Spleen (tissue), 11 donors: ENCODE data around the gene PLRG1. TPM values are rescaled to one million over a fixed set of nuclear protein-coding genes. Genes with fewer than 3 reads are reported as not detected.

Source experiments
- DNase-seq: peaks from one replicate; pipeline ENCODE4 v3.0.0-alpha.2; 2020
- H3K27ac ChIP-seq, 8 donors: fragments of 200-600 bp; sonication (generic) in 7 of 8; 1 replicate in 4 of 8; 2 replicates in 4 of 8; pipeline versions ENCODE4 v1.5.0 to v1.8.0; 2016 to 2021; ENCODE audit warnings: inconsistent platforms in 4 of 8, mild to moderate bottlenecking in 4 of 8, moderate library complexity in 1 of 8
- H3K27me3 ChIP-seq, 7 donors: fragments of 200-600 bp; sonication (generic) in 6 of 7; replicated peaks in 1 of 7; 1 replicate in 4 of 7; 2 replicates in 3 of 7; pipeline versions ENCODE4 v1.5.0 to v1.8.0; 2016 to 2021; ENCODE audit warnings: inconsistent platforms in 3 of 7, mild to moderate bottlenecking in 1 of 7
- H3K36me3 ChIP-seq, 6 donors: fragments of 200-600 bp; sonication (generic) in 5 of 6; 1 replicate in 4 of 6; 2 replicates in 2 of 6; pipeline versions ENCODE4 v1.5.0 to v1.8.0; 2016 to 2021; ENCODE audit warnings: inconsistent platforms in 2 of 6
- H3K4me1 ChIP-seq, 6 donors: fragments of 200-600 bp; sonication (generic) in 5 of 6; 1 replicate in 3 of 6; 2 replicates in 3 of 6; pipeline versions ENCODE4 v1.5.0 to v1.8.0; 2016 to 2021; ENCODE audit warnings: inconsistent platforms in 3 of 6
- H3K4me3 ChIP-seq, 8 donors: fragments of 200-600 bp; sonication (generic) in 7 of 8; 1 replicate in 4 of 8; 2 replicates in 4 of 8; pipeline versions ENCODE4 v1.5.0 to v1.8.0; 2016 to 2021; ENCODE audit warnings: inconsistent platforms in 4 of 8, mild to moderate bottlenecking in 4 of 8, moderate library complexity in 2 of 8
- H3K9me3 ChIP-seq, 8 donors: fragments of 200-600 bp; sonication (generic) in 7 of 8; 1 replicate in 4 of 8; 2 replicates in 4 of 8; pipeline versions ENCODE4 v1.5.0 to v1.8.0; 2016 to 2021; ENCODE audit warnings: inconsistent platforms in 4 of 8
- POLR2A ChIP-seq, 3 donors: fragments of 450-650 bp; IDR thresholded peaks; one replicate each; pipeline ENCODE4 v1.5.1; 2017; ENCODE audit warnings: antibody characterized with exemption in 3 of 3, mild to moderate bottlenecking in 1 of 3
- POLR2AphosphoS5 ChIP-seq, 3 donors: sonication (generic); formaldehyde crosslinking; IDR thresholded peaks; one replicate each; pipeline ENCODE4 v1.5.1; 2017; ENCODE audit warnings: antibody characterized with exemption in 3 of 3
- WGBS, 5 donors: extraction: QIAGEN DNeasy Blood & Tissue Kit in 3 of 5; methylation state at CpG; one replicate each; pipeline versions ENCODE4 v1.1.5 to v1.1.7; 2013 to 2018; 5-methylcytosine and 5-hydroxymethylcytosine counted together
- intact Hi-C: fragments of 100-400 bp; cut with DNase I; formaldehyde crosslinking; loops from one replicate; pipeline ENCODE4 v1.15.0; 2023; ENCODE audit warnings: low total_unique reads
- polyA plus RNA-seq, 3 donors: library from polyadenylated mRNA; stranded (reverse); fragments of 200-250 nt; gene quantifications; one replicate each; pipeline ENCODE4 v1.2.1, GENCODE V29; 2013
- total RNA-seq, 7 donors: library from RNA; depleted of rRNA in 3 of 7; stranded (reverse); fragments of >200 nt in 3 of 7; fragmentation: NEBNext Ultra II Directional in 4 of 7; extraction: Animal tissue kit (Norgen Biotek cat#: 25700) in 4 of 7; gene quantifications; one replicate each; pipeline versions ENCODE4 v1.1.0 to v1.2.1, GENCODE V29; 2016 to 2021
- TF ChIP-seq, protein P1 (sequence below), 11 experiments: fragments of 200-600 bp in 7 of 11; fragments of 450-650 bp in 4 of 11; sonication (generic) in 4 of 11; IDR thresholded peaks in 8 of 11; conservative IDR thresholded peaks in 3 of 11; 1 replicate in 7 of 11; 2 replicates in 4 of 11; pipeline versions ENCODE4 v1.4.0 to v1.8.0; 2016 to 2021; ENCODE audit warnings: antibody characterized with exemption in 11 of 11, inconsistent platforms in 4 of 11, mild to moderate bottlenecking in 1 of 11
- donor health status: healthy with polysubstance abuse.
- donor health status: DM: no; HTN: no; CAD: no; lungs with moderate emphysema.
- donor health status: DM: no; HTN: no; CAD: no.
- donor health status: Bipolar disorder and iron deficiency.
- donor health status: healthy.
- donor health status: DM: no; HTN: no; CAD: no.
- donor health status: DM: yes; HTN: yes; CAD: no.

Gene PLRG1
- total and polyA plus RNA-seq, 10 donors, result 37.8 to 66.2 (median 48.0) TPM

DNA sequence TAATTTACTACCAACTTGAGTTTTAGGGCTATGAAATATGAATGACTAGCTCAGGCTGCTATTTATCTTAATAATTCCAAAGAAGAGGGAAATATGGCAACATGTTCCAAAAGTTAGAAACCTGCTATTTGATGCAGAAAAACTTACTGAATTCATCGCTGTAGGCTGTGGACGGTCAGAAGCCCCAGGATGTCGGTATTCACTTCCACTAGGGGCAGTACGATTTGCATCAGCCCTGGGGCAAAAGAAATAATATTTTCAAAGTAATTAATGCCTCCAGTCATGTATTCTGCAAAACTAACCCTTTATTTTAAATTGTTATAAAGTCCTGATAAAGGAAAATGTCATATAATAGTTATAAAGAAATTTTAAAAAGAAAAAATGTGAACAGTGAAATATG, 4.5 kb downstream of the PLRG1 start:
- TF ChIP-seq, protein P1, sequence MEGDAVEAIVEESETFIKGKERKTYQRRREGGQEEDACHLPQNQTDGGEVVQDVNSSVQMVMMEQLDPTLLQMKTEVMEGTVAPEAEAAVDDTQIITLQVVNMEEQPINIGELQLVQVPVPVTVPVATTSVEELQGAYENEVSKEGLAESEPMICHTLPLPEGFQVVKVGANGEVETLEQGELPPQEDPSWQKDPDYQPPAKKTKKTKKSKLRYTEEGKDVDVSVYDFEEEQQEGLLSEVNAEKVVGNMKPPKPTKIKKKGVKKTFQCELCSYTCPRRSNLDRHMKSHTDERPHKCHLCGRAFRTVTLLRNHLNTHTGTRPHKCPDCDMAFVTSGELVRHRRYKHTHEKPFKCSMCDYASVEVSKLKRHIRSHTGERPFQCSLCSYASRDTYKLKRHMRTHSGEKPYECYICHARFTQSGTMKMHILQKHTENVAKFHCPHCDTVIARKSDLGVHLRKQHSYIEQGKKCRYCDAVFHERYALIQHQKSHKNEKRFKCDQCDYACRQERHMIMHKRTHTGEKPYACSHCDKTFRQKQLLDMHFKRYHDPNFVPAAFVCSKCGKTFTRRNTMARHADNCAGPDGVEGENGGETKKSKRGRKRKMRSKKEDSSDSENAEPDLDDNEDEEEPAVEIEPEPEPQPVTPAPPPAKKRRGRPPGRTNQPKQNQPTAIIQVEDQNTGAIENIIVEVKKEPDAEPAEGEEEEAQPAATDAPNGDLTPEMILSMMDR (IDR thresholded peaks at IDR 0.05 in 8 of 11, conservative IDR thresholded peaks at IDR 0.05 in 3 of 11), result no peak
- TF ChIP-seq POLR2AphosphoS5 (IDR thresholded peaks at IDR 0.05), result no peak
- no peak for TF ChIP-seq POLR2A (IDR thresholded peaks at IDR 0.05)
- WGBS, 5 donors, result 93 to 97% (median 94%) methylated on average over 4 of the region's 4 CpGs
- no peak for DNase-seq
- no peak overlapping the region for H3K4me3 ChIP-seq
- peaks cover 2 to 77% (median 70%) of the 10 kb centered on the region in 6 donors for H3K36me3 ChIP-seq
- H3K27ac ChIP-seq, result no peak overlapping the region
- H3K27me3 ChIP-seq, result no peaks in the 10 kb centered on the region
- intact Hi-C loops, result no loop called here
- H3K4me1 ChIP-seq, result peaks cover 10 to 28% (median 21%) of the 10 kb centered on the region in 6 donors
- no peaks in the 10 kb centered on the region for H3K9me3 ChIP-seq

DNA sequence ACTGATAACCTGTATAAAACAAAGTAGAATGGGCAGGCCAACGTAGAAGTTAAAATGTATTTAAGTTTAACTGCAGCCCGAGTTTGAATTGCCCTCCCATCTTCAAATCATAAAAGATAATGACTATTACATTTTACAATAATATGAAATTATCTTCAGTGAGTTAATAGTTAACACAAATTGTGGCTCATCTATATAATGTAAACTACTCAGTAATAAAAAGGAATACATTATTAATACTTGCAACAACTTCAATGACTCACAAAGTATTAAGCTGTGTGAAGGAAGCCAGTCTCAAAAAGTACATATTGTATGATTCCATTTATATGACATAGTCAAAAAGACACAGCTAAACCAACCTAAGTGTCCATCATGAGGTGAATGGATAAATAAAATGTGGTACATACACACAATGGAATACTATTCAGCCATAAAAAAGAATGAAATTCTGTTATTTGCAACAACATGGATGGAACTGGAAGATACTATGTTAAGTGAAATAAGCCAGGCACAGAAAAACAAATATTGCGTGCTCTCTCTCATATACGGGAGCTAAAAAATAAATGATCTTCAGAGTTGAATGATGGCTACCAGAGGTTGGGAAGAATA, 7.8 kb downstream of the PLRG1 start:
- WGBS, 5 donors, result 94 to 98% (median 96%) methylated on average over 4 of the region's 4 CpGs
- no peak overlapping the region for H3K4me3 ChIP-seq
- intact Hi-C loops, result no loop called here
- no peaks in the 10 kb centered on the region for H3K27me3 ChIP-seq
- TF ChIP-seq, protein P1 (IDR thresholded peaks at IDR 0.05 in 8 of 11, conservative IDR thresholded peaks at IDR 0.05 in 3 of 11), result no peak
- DNase-seq, result no peak
- H3K4me1 ChIP-seq, result no peaks in the 10 kb centered on the region
- no peaks in the 10 kb centered on the region for H3K9me3 ChIP-seq
- peaks cover 2 to 100% (median 98%) of the 10 kb centered on the region in 6 donors for H3K36me3 ChIP-seq
- no peak overlapping the region for H3K27ac ChIP-seq

DNA sequence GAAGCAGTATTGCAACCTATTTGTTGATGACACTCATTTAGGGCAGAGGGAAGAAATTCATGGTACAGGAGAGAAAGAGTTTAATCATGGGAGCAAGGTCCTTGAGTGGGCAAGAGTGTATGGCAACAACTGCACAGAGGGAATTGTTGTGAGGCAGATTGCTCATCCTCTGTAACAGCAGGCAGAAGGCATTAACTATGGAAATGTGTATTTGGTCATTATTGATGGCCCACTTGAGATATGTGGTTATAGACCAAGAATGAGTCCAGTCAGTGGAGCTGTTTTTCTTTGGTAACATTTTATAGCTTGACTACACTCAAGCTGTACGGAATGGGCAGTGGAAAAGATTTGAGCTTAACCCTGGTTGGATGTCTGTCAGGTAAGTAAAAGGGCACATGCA, 15.9 kb downstream of the PLRG1 start:
- Histone ChIP-seq H3K27ac (no peak overlapping the region), H3K9me3 (no peaks in the 10 kb centered on the region), H3K27me3 (no peaks in the 10 kb centered on the region), H3K4me3 (no peak overlapping the region), H3K36me3 (peaks cover 0 to 47% (median 36%) of the 10 kb centered on the region in 6 donors), H3K4me1 (no peaks in the 10 kb centered on the region)
- no peak for DNase-seq
- TF ChIP-seq POLR2A (IDR thresholded peaks at IDR 0.05) (no peak), POLR2AphosphoS5 (IDR thresholded peaks at IDR 0.05) (no peak)
- TF ChIP-seq, protein P1 (IDR thresholded peaks at IDR 0.05 in 8 of 11, conservative IDR thresholded peaks at IDR 0.05 in 3 of 11), result no peak
- 88 to 95% (median 90%) methylated on average over 1 of the region's 1 CpG for WGBS, 5 donors
- intact Hi-C loops, result no loop called here

DNA sequence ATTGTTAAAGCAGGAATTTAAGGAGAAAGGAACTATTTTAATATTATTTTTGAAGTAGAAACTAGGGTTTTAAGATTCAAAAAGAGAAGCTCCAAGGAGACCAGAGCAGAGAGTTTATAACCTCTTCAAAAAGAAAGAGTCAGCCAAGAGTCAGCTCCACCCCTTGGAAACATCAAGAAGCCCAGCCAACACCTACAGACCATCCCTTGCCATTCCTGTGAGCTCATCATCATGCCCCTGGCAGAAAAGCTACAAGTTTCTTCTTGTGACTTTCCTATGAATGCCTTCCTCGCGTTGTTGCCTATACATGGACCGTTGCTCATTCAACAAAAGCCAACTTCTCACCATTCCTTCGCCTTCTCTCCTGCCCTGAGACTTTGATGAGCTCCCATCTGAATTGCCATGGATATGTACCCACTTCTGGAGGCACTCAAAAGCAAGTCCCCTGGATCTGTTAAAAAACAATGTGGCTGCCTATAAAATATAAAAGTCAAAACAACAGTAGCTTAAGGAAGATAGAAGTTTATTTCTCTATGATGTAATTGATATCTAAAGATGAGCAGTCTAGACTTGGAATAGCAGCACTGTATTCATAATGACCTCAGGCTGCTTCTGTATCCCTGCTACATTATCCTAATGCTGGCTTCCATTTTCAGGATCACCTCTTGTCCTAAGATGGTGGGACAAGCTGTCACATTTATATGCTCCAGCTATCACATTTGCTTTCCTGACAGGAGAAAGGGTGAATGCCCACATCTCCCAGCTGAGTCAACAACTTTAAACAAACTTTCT, 20.3 kb downstream of the PLRG1 start:
- 86 to 94% (median 88%) methylated on average over 4 of the region's 4 CpGs for WGBS, 5 donors
- intact Hi-C loops, result no loop called here
- no peak overlapping the region for H3K4me3 ChIP-seq
- no peak overlapping the region for H3K27ac ChIP-seq
- peaks cover 0 to 7% (median 0%) of the 10 kb centered on the region in 6 donors for H3K36me3 ChIP-seq
- TF ChIP-seq POLR2AphosphoS5 (IDR thresholded peaks at IDR 0.05), result no peak
- TF ChIP-seq, protein P1 (IDR thresholded peaks at IDR 0.05 in 8 of 11, conservative IDR thresholded peaks at IDR 0.05 in 3 of 11), result no peak
- no peak for TF ChIP-seq POLR2A (IDR thresholded peaks at IDR 0.05)
- H3K4me1 ChIP-seq, result no peaks in the 10 kb centered on the region
- peaks cover 0 to 3% (median 0%) of the 10 kb centered on the region in 7 donors for H3K27me3 ChIP-seq
- DNase-seq, result no peak
- H3K9me3 ChIP-seq, result no peaks in the 10 kb centered on the region
